Measurements from ENCODE around the gene RAPGEF2. TPM values are rescaled to one million over a fixed set of nuclear protein-coding genes. Genes with fewer than 3 reads are reported as not detected.

Gene RAPGEF2
- total and polyA plus RNA-seq, 9 of the 15 experiments (the other 6 are each of a cell fraction or from before 2014, with no cell fraction given), result 3.1 to 32.6 (median 23.1) TPM

- Histone ChIP-seq H3K9ac (ENCODE audit: insufficient read depth in 1 of 2, low read depth in 2 of 2, low read length in 2 of 2) (no peak overlapping the region), H3K4me3 (no peak overlapping the region), H3K9me1 (ENCODE audit: control insufficient read depth, insufficient read depth, low read length) (no peaks in the 10 kb centered on the region), H3K4me2 (ENCODE audit: insufficient read depth, low read length) (no peak overlapping the region), H3K36me3 (ENCODE audit: control insufficient read depth, insufficient read depth, low read length) (no peaks in the 10 kb centered on the region), H2AFZ (ENCODE audit: low read depth, low read length) (no peak overlapping the region), H3K27me3 (ENCODE audit: control insufficient read depth in 2 of 2, insufficient read depth in 2 of 2, low read length in 2 of 2) (no peaks in the 10 kb centered on the region), H4K20me1 (replicated peaks; ENCODE audit: control insufficient read depth, insufficient read depth, low read length) (peaks cover 5% of the 10 kb centered on the region; the same call in 1 of the 2 replicates), H3K27ac (ENCODE audit: extremely low read depth, low read depth, low read length) (no peak overlapping the region), H3K4me1 (replicated peaks in 1 of 2; ENCODE audit: control insufficient read depth in 2 of 2, insufficient read depth in 2 of 2, low read length in 2 of 2) (no peaks in the 10 kb centered on the region), H3K9me3 (replicated peaks; ENCODE audit: control insufficient read depth, insufficient read depth, low read depth, low read length) (no peaks in the 10 kb centered on the region), H3K79me2 (ENCODE audit: control insufficient read depth, insufficient read depth, low read length) (peaks cover 2% of the 10 kb centered on the region; the same call in 1 of the 3 replicates)
- TF ChIP-seq, protein P1, sequence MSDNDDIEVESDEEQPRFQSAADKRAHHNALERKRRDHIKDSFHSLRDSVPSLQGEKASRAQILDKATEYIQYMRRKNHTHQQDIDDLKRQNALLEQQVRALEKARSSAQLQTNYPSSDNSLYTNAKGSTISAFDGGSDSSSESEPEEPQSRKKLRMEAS (CRISPR knock-in tag; IDR thresholded peaks at IDR 0.05), result no peak
- TF ChIP-seq MITF (IDR thresholded peaks at IDR 0.05), result no peak
- TF ChIP-seq NR2C1 (IDR thresholded peaks at IDR 0.05), result no peak
- TF ChIP-seq NR2C1 (tag; IDR thresholded peaks at IDR 0.05), result 0 out of 2 replicates have a peak, but pooled peaks have one; percentile 32
- no peak for TF ChIP-seq ZNF76 (CRISPR knock-in tag; IDR thresholded peaks at IDR 0.05; ENCODE audit: borderline replicate concordance)
- no peak for FAIRE-seq
- intact Hi-C loops (cut with micrococcal nuclease) (no loop called here), in situ Hi-C loops (cut with MboI) (loop anchor here (25.0 kb wide), 1 partner anchor 984 kb away; no protein-coding TSS in a partner anchor)
- ATAC-seq, result no peak; the same call in 2 of the 3 replicates
- CTCF ChIA-PET (ENCODE audit: low intra/inter-chr PET ratio), result no interaction called here
- WGBS (ENCODE audit: insufficient coverage, low coverage, missing lambda C conversion rate), result 47% methylated on average over 3 of the region's 3 CpGs
- DNase-seq (ENCODE audit: extremely low read depth in 1 of 4, low spot score in 3 of 4), result no peak
- POLR2A ChIA-PET, result no interaction called here
- no TSS peak for BruUV-seq (replicated peaks)
Measured at GRCh38 chr4:159221280-159221679, 118.4 kb downstream of the RAPGEF2 start.
